ENCODE data around the gene STK17B.
A peak's percentile ranks its signal among the peaks of the same experiment; 100 is the strongest.

The STK17B gene

DNA sequence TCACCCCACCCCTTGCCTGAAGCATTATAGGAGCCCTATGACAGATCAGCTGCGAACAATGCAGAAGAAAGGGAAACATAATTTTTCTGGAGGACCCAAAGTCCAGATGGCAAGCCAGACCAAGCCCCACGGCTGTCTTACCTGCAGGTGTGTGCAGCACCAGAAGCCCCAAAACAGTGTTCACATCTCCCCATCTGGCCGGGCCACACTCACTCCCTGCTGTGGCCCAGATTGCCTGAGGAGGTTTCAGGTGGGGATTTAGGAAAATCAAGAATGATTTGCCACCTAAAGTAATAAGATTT lies 11.7 kb upstream of the STK17B start:
- Histone ChIP-seq H3K9me3 (ENCODE audit: insufficient read depth, low read depth, low read length) (no peaks in the 10 kb centered on the region), H3K27ac (ENCODE audit: low read length) (no peak overlapping the region), H3K9ac (ENCODE audit: low read depth, low read length) (no peak overlapping the region), H3K36me3 (ENCODE audit: insufficient read depth, low read depth, low read length) (no peaks in the 10 kb centered on the region), H3K27me3 (ENCODE audit: insufficient read depth, low read length) (no peaks in the 10 kb centered on the region), H3K4me3 (ENCODE audit: low read length) (no peak overlapping the region), H3K4me1 (ENCODE audit: insufficient read depth, low read length) (no peaks in the 10 kb centered on the region)

DNA sequence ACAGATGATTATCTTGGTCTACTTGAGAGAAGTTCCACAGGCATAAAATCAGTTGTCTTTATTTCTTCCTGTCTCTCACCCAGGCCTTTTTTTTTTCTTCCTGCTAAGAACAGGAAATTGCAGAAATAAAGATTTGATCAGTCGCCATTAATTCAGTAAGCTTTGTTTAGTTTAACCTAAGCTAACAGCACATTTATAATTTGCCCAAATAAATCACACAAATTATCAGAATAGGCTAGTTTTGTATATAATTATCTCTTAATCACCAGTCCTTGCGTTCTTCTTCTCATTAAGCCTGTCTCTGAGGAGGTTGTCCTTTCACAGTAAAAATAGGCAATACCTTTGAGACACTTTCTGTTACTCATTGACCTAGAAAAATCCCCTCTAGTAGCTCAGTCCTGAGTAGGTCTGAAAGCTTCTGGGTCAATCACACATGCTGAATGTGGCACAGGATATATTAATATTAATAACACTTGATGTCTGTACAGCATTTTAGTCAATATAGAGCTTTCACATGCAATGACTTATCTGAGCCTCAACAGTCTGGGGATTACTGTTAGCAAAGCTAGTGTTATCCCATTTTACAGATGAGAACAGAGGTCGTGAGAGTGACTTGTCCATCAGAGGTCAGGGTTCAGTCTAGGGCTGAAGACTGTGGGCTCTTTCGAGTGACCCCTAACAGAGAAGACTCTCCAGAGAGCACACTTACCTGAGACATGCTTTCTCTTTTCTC lies 11.2 kb upstream of the STK17B start:
- Histone ChIP-seq H3K27me3 (ENCODE audit: insufficient read depth, low read length) (no peaks in the 10 kb centered on the region), H3K9me3 (ENCODE audit: insufficient read depth, low read depth, low read length) (no peaks in the 10 kb centered on the region), H3K9ac (ENCODE audit: low read depth, low read length) (no peak overlapping the region), H3K4me3 (ENCODE audit: low read length) (no peak overlapping the region), H3K27ac (ENCODE audit: low read length) (no peak overlapping the region), H3K4me1 (ENCODE audit: insufficient read depth, low read length) (no peaks in the 10 kb centered on the region), H3K36me3 (ENCODE audit: insufficient read depth, low read depth, low read length) (no peaks in the 10 kb centered on the region)

DNA sequence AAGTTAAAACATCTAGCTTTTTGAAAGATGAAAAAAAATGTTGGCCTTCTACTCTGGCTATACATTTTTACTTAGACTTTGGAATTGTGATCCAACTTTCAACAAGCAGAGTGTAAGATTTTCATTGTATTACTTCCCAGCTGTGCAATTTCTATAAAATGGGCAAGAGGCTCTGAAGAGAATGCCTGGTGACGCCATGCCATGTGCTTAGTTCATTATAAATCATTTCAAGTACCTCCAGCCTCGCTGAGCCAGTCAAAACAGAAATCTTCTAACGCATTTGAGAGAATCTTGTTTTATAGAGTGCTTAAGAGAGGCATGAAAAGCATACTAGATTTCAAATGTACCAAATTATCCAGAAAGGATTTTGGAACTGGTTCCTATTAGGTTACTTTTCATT lies 10.1 kb upstream of the STK17B start:
- Histone ChIP-seq H3K27ac (ENCODE audit: low read length) (no peak overlapping the region), H3K36me3 (ENCODE audit: insufficient read depth, low read depth, low read length) (no peaks in the 10 kb centered on the region), H3K4me3 (ENCODE audit: low read length) (no peak overlapping the region), H3K27me3 (ENCODE audit: insufficient read depth, low read length) (no peaks in the 10 kb centered on the region), H3K9me3 (ENCODE audit: insufficient read depth, low read depth, low read length) (no peaks in the 10 kb centered on the region), H3K4me1 (ENCODE audit: insufficient read depth, low read length) (no peaks in the 10 kb centered on the region), H3K9ac (ENCODE audit: low read depth, low read length) (no peak overlapping the region)

DNA sequence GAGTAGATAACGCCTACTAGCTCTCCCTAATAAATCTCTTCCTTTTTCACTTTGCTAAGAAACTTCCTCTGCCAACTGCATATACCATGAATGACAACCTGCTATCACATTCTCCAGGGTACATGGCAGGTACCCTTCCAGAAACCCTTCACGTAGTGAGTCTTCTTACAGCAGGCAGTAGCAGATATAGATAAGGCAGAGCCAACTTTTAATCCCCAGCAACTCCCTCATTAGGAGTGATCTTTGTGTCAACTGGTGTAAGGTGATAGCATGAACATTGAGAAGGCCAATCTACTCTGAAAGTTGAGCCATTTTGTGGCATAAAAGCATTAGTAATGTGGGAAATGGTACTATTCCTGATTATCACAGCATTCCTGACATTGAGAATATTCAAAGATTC lies 5.7 kb upstream of the STK17B start:
- peaks cover 2% of the 10 kb centered on the region; the same call in 1 of the 2 replicates for H3K4me1 ChIP-seq (ENCODE audit: insufficient read depth, low read length)
- peaks cover 17% of the 10 kb centered on the region for H3K27me3 ChIP-seq (ENCODE audit: insufficient read depth, low read length)
- no peak overlapping the region for H3K27ac ChIP-seq (ENCODE audit: low read length)
- no peak overlapping the region for H3K9ac ChIP-seq (ENCODE audit: low read depth, low read length)
- H3K9me3 ChIP-seq (ENCODE audit: insufficient read depth, low read depth, low read length): no peaks in the 10 kb centered on the region
- H3K36me3 ChIP-seq (ENCODE audit: insufficient read depth, low read depth, low read length): no peaks in the 10 kb centered on the region
- H3K4me3 ChIP-seq (ENCODE audit: low read length): no peak overlapping the region

DNA sequence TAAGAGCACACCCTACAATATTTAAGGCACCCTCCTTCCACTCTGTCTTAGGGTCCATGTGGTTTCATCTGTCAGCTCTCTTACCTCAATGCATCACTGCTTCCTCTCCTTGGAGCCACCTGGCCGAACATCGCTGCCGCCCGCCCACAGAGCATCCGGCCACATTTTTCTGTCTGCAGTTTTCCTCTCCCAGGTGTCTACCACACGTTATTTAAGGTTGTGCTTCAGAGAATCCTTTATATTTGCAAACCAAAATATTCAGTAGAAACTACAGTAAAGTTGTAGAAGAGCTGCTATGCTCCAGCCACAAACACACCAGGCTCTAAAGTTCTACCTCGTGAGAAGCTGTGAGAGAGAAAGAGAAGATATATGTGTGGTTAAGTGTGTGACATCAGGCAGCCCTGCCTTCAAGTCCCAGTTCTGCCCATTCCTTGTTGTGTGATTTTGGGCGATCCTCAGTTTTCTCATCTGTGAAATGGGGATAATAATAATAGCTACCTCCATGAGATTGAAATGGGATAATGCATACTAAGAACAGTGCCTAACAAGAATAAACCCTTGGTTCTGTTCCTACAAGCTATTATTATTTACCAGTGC lies 4.9 kb upstream of the STK17B start:
- Histone ChIP-seq H3K36me3 (ENCODE audit: insufficient read depth, low read depth, low read length) (no peaks in the 10 kb centered on the region), H3K4me3 (ENCODE audit: low read length) (no peak overlapping the region), H3K27me3 (ENCODE audit: insufficient read depth, low read length) (peaks cover 21% of the 10 kb centered on the region), H3K4me1 (ENCODE audit: insufficient read depth, low read length) (peaks cover 2% of the 10 kb centered on the region; the same call in 1 of the 2 replicates), H3K27ac (ENCODE audit: low read length) (no peak overlapping the region), H3K9ac (ENCODE audit: low read depth, low read length) (no peak overlapping the region), H3K9me3 (ENCODE audit: insufficient read depth, low read depth, low read length) (no peaks in the 10 kb centered on the region)

DNA sequence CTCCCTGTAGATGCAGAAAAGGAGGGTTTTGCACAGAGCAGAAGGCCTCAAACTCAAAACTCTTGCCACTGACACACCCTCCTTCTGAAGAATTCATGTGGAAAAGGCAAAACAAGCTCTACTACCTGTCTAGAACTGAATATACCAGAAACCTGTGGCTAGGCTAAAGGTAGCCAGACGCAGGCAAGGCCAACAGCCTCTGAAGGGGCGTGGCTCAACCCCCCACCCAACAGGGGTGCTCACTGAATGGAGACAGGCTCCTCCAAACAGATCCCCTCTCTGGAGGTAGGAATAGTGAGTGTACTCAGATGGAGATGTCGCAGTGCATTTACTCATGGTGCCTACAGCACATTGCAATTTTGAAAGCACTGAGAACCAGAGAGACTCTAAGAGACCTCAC lies 3.0 kb upstream of the STK17B start:
- peaks cover 33% of the 10 kb centered on the region for H3K27me3 ChIP-seq (ENCODE audit: insufficient read depth, low read length)
- no peak overlapping the region; the same call in 1 of the 2 replicates for H3K4me3 ChIP-seq (ENCODE audit: low read length)
- H3K9ac ChIP-seq (ENCODE audit: low read depth, low read length): no peak overlapping the region
- no peaks in the 10 kb centered on the region for H3K36me3 ChIP-seq (ENCODE audit: insufficient read depth, low read depth, low read length)
- peaks cover 6% of the 10 kb centered on the region; the same call in 1 of the 2 replicates for H3K4me1 ChIP-seq (ENCODE audit: insufficient read depth, low read length)
- no peak overlapping the region for H3K27ac ChIP-seq (ENCODE audit: low read length)
- H3K9me3 ChIP-seq (ENCODE audit: insufficient read depth, low read depth, low read length): no peaks in the 10 kb centered on the region

DNA sequence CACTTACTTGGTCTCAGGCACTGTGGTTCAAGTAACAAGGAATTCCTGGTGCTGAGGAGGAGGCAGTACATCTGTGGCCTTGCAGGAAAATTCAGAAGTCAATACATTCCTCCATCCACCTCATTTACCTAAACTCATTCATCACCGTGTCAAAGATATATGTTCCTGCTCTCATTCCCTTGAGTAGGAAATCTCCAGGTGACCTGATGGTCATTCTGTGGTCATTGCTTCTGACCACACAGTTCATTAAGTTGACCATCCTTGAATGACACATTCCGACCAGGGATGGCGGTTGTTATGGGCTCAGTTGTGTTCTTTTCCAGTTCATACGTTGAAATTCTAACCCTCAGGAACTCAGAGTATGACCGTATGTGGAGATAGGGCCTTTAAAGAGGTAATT lies 2.1 kb upstream of the STK17B start:
- Histone ChIP-seq H3K27ac (ENCODE audit: low read length) (no peak overlapping the region), H3K4me1 (ENCODE audit: insufficient read depth, low read length) (peaks cover 10% of the 10 kb centered on the region; the same call in 1 of the 2 replicates), H3K9ac (ENCODE audit: low read depth, low read length) (no peak overlapping the region)

DNA sequence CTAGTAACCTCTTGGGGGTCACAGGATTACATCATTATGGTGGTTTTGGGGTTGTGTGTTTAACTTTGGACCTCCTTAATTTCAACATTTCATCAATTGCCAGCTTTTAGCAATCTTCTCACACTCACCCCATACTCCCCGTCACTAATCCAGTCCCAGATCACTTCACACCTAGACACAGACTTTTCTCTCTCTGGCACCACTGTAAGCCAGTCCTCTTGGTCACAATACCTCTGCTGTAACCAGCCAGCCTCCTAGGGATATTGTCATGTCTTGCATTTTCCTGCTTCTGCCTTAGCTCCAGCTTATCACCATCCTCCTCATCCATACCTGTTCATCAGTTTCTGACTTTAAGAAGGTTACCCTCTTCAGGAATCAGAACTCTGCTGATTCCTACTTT lies 1.6 kb upstream of the STK17B start:
- H3K9me3 ChIP-seq (ENCODE audit: insufficient read depth, low read depth, low read length): no peaks in the 10 kb centered on the region
- no peak overlapping the region for H3K9ac ChIP-seq (ENCODE audit: low read depth, low read length)
- no peak overlapping the region for H3K27ac ChIP-seq (ENCODE audit: low read length)
- peaks cover 35% of the 10 kb centered on the region for H3K27me3 ChIP-seq (ENCODE audit: insufficient read depth, low read length)
- H3K4me1 ChIP-seq (ENCODE audit: insufficient read depth, low read length): peaks cover 14% of the 10 kb centered on the region; the same call in 1 of the 2 replicates
- no peaks in the 10 kb centered on the region for H3K36me3 ChIP-seq (ENCODE audit: insufficient read depth, low read depth, low read length)
- no peak overlapping the region for H3K4me3 ChIP-seq (ENCODE audit: low read length)

More for the DNA sequence above, 2.1 kb upstream of the STK17B start:
- Histone ChIP-seq H3K27me3 (ENCODE audit: insufficient read depth, low read length) (peaks cover 35% of the 10 kb centered on the region), H3K4me3 (ENCODE audit: low read length) (no peak overlapping the region), H3K36me3 (ENCODE audit: insufficient read depth, low read depth, low read length) (no peaks in the 10 kb centered on the region), H3K9me3 (ENCODE audit: insufficient read depth, low read depth, low read length) (no peaks in the 10 kb centered on the region)

DNA sequence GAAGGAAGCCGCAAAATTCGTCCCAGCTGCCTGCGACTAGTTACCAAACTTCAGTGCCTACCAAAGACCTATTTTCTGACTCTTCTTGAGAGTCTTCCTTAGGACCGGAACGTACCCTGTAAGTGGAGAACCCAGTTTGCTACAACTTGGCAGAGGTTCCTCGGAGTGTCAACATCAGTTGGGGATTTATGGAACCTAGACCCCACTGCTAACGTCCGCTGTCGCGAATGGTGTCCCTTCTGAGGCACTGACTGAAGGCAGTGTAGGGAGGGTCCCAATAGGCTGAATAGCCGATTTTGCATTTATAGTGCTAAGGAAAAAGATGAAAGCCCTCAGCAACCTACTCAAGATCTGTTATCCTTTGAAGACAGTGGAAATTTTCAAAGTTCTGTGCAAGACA lies 568 bp upstream of the STK17B start:
- Histone ChIP-seq H3K9ac (ENCODE audit: low read depth, low read length) (peak overlapping the region; percentile 65; the same call in 1 of the 2 replicates), H3K27me3 (ENCODE audit: insufficient read depth, low read length) (peaks cover 35% of the 10 kb centered on the region), H3K4me1 (ENCODE audit: insufficient read depth, low read length) (peaks cover 22% of the 10 kb centered on the region), H3K4me3 (ENCODE audit: low read length) (peak overlapping the region; percentile 77), H3K9me3 (ENCODE audit: insufficient read depth, low read depth, low read length) (no peaks in the 10 kb centered on the region), H3K36me3 (ENCODE audit: insufficient read depth, low read depth, low read length) (no peaks in the 10 kb centered on the region), H3K27ac (ENCODE audit: low read length) (no peak overlapping the region)

DNA sequence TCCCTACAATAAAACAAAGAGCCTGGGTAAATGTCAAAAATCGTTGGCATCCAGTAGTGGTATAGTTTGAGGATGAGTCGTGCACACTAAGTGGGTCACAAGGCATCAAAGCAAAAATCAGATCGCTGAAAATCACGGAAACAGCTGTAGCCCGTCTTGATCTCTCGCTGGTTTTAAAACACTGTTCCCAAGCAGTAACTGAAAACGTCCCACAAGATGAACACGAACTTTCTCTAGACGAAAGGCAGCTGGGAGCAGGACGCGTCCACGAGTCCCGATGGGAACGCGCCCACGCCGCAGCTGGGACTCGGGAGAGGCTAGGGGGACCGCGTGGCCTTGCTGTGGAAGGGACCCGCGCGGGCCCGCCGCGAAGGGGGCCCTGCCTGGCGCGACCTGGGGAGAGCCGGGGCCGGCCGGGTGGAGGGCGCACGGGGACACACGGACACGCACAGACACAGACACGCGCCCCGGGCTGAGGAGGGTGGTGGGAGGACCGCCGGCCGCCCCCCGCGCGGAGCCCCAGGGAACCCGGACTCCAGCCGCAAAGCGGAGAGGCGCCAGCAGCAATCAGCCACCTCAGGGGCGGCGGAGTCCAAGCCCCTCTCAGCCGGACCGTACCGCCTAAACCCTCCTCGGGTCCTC lies 651 bp downstream of the STK17B start:
- Histone ChIP-seq H3K36me3 (ENCODE audit: insufficient read depth, low read depth, low read length) (no peaks in the 10 kb centered on the region), H3K4me1 (ENCODE audit: insufficient read depth, low read length) (peaks cover 31% of the 10 kb centered on the region), H3K4me3 (ENCODE audit: low read length) (peak overlapping the region; percentile 93), H3K27me3 (ENCODE audit: insufficient read depth, low read length) (peaks cover 35% of the 10 kb centered on the region), H3K27ac (ENCODE audit: low read length) (no peak overlapping the region), H3K9ac (ENCODE audit: low read depth, low read length) (peak overlapping the region; percentile 83; the same call in 1 of the 2 replicates), H3K9me3 (ENCODE audit: insufficient read depth, low read depth, low read length) (no peaks in the 10 kb centered on the region)

DNA sequence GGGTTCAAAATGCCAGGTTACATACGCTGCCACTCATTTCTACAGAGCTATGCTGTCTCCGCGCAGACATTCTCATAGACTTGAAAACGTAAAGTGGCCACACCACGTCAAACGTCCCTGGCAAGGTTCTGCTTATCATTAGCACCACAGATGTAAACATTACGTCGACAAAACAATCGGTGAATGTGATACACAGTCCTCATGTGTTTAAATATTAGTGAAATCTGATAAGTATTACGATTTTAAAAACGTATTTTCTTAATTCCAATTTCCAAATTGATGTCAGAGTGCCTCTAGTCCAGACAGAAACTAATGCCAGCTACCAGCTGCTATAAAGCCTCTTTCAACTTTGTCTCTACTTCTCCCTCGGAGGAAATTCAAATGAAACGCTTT lies 1.2 kb downstream of the STK17B start:
- Histone ChIP-seq H3K9me3 (ENCODE audit: insufficient read depth, low read depth, low read length) (no peaks in the 10 kb centered on the region), H3K9ac (ENCODE audit: low read depth, low read length) (peak overlapping the region; percentile 83; the same call in 1 of the 2 replicates), H3K27me3 (ENCODE audit: insufficient read depth, low read length) (peaks cover 35% of the 10 kb centered on the region), H3K4me1 (ENCODE audit: insufficient read depth, low read length) (peaks cover 36% of the 10 kb centered on the region), H3K36me3 (ENCODE audit: insufficient read depth, low read depth, low read length) (no peaks in the 10 kb centered on the region), H3K27ac (ENCODE audit: low read length) (no peak overlapping the region), H3K4me3 (ENCODE audit: low read length) (peak overlapping the region; percentile 93)

DNA sequence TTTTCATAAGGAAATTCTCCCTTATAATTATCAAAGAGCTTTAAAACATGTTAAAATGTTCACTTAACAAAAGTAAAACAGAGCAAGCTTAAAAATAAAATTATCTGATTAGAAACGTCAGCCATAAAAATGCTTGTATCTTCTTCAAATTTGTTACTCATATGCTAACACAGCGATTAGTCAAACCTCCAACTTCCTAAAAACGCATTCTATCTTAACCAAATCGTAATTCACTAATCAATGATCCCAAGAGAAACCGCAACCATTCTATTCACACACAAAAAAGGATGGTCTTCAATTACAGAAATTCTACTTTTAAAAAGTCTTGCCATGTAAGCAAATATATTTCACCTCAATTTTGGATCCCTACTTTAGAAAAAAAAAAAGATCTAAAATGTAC lies 1.9 kb downstream of the STK17B start:
- H3K9me3 ChIP-seq (ENCODE audit: insufficient read depth, low read depth, low read length): no peaks in the 10 kb centered on the region
- H3K27me3 ChIP-seq (ENCODE audit: insufficient read depth, low read length): peaks cover 35% of the 10 kb centered on the region
- H3K36me3 ChIP-seq (ENCODE audit: insufficient read depth, low read depth, low read length): no peaks in the 10 kb centered on the region
- peaks cover 36% of the 10 kb centered on the region for H3K4me1 ChIP-seq (ENCODE audit: insufficient read depth, low read length)
- peak overlapping the region; percentile 93 for H3K4me3 ChIP-seq (ENCODE audit: low read length)
- H3K27ac ChIP-seq (ENCODE audit: low read length): no peak overlapping the region
- no peak overlapping the region for H3K9ac ChIP-seq (ENCODE audit: low read depth, low read length)
